Right hindlimb (tissue), 1 donor: ENCODE measurements around the gene EML1.

Experiments used
- DNase-seq: peaks from one replicate; pipeline ENCODE4 v3.0.0-alpha.2; 2018

Gene EML1

GRCh38 chr14:99807413-99808153 is 14.4 kb downstream of the EML1 start:
- no peak for DNase-seq

GRCh38 chr14:99808154-99808505 is 14.9 kb downstream of the EML1 start:
- no peak for DNase-seq

GRCh38 chr14:99808515-99808914 is 15.3 kb downstream of the EML1 start:
- DNase-seq = no peak

- peak; percentile 47 for DNase-seq
These were observed 16.1 kb downstream of the EML1 start for GRCh38 chr14:99809360-99809759.

- DNase-seq = no peak
These were observed 16.8 kb downstream of the EML1 start for GRCh38 chr14:99809859-99810558.

GRCh38 chr14:99810559-99810874 is 17.3 kb downstream of the EML1 start:
- no peak for DNase-seq

GRCh38 chr14:99812096-99812750 is 19.0 kb downstream of the EML1 start:
- DNase-seq = no peak

- no peak for DNase-seq
These were observed 19.7 kb downstream of the EML1 start for GRCh38 chr14:99812892-99813291.

GRCh38 chr14:99815696-99816095 is 22.5 kb downstream of the EML1 start:
- DNase-seq = no peak

- DNase-seq = no peak
These were observed 23.0 kb downstream of the EML1 start for GRCh38 chr14:99816217-99816616.

GRCh38 chr14:99816642-99817041 is 23.4 kb downstream of the EML1 start:
- DNase-seq = no peak

GRCh38 chr14:99817331-99817730 is 24.1 kb downstream of the EML1 start:
- no peak for DNase-seq

- no peak for DNase-seq
These were observed 25.4 kb downstream of the EML1 start for GRCh38 chr14:99818503-99819036.

GRCh38 chr14:99819514-99819913 is 26.3 kb downstream of the EML1 start:
- DNase-seq = no peak

- no peak for DNase-seq
These were observed 27.6 kb downstream of the EML1 start for GRCh38 chr14:99820702-99821331.

GRCh38 chr14:99821519-99822508 is 28.6 kb downstream of the EML1 start:
- DNase-seq = no peak

GRCh38 chr14:99822800-99823455 is 29.7 kb downstream of the EML1 start:
- DNase-seq = no peak

GRCh38 chr14:99824776-99825175 is 31.6 kb downstream of the EML1 start:
- DNase-seq = no peak

GRCh38 chr14:99829450-99829849 is 36.2 kb downstream of the EML1 start:
- DNase-seq = no peak

GRCh38 chr14:99831303-99831702 is 38.1 kb downstream of the EML1 start:
- DNase-seq = no peak

- DNase-seq = no peak
These were observed 38.9 kb downstream of the EML1 start for GRCh38 chr14:99831903-99832685.
